HG03520 (cell line): ENCODE measurements around the gene SH3BP2.

Experiments used
- ATAC-seq: cut with Tn5 transposase; IDR thresholded peaks from one replicate; pipeline ENCODE4 v1.9.1; 2021; ENCODE audit warnings: mild to moderate bottlenecking, moderate library complexity; ENCODE audit not compliant: unreplicated experiment

The SH3BP2 gene

DNA sequence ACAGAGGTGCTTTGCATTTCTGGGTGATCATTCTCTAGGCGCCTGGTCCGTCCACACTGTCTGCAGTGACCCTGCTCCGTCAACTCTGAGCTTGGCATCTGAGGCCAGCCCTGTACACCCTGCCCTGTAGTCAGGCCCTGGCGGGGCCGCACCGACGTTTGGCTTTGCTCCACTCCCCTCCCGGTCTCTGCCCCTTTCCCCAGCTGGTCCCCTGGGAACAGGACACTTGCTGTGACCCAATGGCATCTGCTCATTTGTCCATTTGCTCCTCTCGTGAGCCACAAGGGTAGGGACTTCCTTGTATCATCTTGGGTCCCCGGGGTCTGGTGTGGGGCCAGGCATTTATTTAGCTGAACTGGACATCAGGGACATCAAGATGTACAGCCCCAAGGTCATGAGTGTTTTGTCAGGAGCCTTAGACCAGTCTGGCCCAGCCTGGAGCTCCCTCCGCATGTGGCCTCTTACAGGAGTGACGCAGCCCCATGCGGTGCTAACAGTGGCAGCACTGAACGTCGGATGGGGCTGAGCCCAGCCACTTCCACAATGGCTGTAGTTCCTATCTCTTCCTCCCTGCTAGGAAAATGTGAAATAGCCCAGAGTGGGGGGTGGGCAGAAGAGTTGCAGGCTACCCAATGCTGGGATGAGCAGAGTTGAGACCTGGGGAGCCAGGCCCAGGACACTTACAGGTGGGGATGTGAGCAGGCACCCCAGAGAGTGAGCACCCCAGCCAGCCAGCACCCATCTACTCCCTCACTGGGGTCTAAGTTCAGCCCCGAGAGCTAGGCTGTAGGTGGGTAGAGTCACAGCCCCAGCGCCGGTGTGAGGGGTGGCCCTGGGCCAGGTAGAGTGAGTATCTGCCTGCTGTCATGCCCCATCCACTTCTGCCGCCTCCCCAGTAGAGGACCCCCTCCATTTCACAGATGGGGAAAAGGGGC is 2.0 kb upstream of the SH3BP2 start:
- ATAC-seq: no peak

DNA sequence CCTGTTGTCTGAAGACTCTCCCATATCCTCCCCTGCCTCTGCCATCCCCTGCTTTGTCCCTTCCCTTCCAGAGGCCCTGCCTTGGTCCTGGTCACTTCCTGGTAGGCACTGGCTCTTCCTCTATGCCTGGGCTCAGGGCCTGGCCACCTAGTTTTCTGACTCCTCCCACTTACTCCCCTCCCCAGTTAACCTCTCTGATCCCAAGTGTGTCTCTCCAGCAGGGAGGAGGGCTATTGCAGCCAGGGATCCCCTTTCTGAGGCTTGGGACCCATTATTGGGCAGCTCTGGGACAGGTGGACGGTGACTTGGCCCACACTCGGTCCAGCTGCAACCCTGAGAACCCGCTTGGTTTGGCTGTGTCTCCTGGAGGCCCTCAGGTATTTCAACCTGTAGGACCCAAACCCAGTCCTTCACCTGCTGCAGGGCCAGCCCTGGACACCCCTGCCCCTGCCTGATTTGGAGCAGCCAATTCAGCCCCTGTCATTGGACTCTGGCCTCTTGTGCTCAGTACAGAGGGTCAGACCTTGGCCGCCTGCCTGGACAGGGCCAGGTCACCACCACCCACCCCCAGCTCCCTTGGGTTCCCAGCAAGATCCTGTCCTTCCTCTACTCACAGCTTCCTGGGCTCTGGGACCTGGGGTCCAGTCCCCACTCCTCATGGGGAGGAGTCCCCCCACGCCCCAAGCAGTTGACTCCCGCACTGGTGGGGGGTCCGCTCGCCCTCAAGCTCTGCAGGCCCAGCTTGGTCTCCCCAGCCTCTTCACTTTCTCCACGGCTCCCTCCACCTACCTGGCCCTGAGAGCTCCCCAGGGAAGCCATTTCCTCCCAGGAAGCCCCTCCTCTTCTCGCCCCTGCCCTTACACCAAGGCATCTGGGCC is 1.1 kb upstream of the SH3BP2 start:
- ATAC-seq: no peak

DNA sequence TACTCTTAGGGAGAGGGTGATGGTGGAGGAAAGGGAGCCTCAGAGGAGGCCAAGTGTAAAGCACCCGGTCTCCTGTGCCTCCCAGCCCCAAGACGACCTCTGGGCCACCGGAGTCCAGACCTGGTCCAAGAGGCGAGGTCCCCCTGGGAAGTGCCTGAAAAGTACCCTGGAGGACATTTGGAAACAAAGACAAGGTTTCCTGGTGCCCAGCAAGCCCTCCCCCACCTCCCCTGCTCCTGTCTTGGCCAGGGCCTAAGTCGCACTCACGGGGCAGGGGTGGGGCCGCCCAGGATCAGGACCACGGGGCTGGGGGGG is 532 bp upstream of the SH3BP2 start:
- no peak for ATAC-seq

DNA sequence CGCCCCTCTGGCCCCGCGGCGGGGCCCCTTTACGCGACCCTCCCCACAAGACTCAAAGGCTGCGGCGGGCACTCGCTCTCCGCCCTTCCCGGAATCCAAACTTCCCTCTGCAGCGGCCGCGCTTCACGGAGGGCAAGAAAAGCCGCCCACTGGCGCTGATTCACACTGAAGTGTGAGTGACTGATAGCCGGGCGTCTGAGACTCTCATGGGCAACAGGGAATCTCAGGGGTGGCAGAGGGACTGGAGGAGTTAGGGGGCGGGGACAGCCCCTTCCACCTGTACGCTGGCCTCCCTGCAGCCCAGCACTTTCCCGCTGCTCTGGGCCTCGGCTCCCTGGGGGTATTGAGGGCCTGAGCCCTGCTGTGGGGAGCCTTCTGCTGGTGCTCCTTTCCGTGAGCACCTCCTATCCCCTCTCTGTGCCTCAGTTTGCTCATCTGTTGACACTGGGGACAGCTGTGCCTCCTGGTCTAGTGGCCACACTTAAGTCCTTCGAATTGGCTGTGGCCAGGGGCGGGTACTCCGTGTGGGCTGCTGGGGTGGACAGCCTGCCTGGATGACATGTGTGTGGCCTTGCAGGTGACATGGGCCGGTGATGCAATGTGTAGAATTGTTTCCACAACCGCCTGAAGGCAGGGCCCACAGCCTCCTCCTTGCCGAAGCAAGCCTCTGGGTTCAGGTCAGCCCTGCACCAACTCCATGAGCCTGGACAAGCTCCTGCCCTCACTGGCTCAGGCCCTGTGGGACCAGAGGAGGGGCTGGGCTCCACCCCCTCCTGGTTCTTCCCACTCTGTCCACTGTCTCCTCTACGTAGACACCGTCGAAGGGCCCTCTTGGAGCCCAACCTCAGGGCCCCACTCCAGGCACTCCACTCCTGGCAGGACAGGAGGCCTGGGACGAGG is 951 bp downstream of the SH3BP2 start:
- ATAC-seq: no peak

DNA sequence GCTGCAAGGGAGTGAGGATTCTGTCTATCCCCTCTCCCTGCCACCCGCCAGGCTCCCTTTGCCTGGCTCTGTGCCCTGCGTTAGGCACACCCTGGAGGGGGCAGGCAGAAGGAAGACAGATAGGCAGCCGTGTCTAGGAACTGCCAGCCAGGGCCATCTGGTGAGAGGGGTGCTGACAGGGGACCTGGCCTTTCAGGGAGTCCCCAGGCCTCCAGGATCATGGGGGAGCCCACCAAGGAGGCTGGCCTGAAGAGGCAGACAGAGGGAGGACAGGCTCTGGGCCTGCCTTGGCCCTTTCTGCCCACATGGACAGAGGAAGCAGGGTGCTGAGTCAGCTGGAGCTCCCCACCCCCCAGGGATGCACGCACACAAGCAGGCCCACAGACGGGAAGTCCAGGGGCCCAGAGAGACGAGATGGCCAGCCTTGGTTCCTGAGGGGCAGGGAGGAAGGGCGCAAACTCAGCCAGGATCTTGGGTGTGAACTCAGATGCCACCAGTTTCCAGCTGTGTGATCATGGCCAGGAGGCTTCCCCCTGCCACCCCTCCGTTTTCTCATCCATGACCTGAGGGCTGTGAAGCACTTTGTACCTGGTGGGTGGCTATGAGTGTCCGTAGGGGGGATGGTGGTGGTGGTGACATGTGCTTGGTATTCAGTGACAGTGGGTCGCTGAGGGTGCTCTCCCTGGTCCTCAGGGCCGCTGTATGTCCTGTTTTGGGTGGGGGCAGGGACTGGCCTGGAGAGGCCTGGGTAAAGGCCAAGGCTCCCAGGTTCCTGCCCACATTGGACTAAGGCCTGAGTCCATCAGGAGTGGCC is 1.8 kb downstream of the SH3BP2 start:
- no peak for ATAC-seq

DNA sequence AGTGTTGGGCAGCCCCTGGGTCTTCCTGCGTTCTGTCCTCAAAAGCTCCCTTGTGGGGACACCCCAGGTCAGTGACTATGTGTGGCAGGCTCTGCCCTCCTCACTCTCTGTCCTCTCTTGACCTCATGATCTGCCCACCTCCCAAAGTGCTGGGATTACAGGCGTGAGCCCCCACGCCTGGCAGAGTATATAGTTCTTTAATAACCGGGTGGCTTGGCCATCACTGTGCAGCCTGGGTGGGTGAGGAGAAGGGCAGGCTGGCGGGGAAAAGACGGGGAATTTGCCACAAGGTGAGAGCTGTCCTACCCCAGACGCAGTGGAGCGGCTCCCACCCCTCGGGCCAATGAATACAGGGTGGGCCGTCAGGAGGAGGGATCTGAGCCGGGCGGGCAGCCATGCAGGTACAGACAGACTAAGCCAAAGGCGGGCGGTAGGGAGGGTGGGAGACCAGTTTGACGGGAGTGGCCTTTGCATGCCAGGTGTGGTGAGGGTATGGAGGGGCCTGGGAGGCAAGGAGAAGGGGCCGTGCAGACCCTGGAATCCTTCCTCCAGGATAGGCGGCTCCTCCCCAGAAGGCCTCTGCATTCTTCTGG is 2.5 kb downstream of the SH3BP2 start:
- no peak for ATAC-seq

DNA sequence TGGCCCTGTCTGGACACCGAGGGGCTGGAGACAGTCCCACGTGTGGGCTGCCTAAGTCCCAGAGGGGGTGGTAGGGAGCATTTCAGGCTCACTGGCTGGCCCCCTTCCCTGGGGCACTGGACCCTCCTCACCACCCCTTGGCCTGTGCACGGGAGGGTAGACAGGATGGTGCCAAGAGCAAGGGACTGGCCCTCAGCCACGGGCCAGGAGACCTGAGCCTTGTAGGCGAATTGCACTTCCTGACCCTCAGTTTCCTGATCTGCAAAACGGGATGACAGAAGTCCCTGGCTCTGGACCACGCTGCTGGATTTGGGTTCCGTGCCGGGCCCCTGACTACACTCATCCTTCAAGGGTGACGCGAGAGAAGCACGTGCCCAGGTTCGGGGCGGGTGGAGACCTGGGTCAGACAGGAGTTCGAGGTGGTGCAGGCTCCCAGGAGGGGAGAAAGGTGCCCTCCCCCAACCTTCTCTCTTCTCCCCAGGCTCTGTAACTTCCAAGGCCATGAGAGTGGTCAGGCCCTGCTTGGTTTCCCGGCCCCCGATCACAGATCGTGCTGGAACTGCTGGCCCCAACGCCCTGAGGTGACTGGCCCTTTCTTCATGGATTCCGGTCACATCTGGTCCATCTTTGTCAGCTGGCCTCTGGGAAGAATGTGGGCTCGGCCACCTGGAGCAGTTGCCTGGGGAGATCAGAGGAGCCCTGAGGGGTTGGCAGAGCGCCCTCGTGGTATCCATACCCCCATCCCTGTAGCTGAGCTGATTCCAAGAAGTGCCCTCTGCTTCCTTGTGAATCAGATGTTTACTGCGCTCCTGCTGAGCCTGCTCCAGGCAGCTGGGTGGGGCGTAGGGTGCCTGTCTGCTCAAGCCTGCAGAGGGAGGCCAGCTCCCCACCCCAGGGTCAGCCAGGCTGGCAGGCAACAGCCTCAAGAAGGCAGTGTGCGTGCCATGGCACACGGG is 3.3 kb downstream of the SH3BP2 start:
- ATAC-seq: no peak

DNA sequence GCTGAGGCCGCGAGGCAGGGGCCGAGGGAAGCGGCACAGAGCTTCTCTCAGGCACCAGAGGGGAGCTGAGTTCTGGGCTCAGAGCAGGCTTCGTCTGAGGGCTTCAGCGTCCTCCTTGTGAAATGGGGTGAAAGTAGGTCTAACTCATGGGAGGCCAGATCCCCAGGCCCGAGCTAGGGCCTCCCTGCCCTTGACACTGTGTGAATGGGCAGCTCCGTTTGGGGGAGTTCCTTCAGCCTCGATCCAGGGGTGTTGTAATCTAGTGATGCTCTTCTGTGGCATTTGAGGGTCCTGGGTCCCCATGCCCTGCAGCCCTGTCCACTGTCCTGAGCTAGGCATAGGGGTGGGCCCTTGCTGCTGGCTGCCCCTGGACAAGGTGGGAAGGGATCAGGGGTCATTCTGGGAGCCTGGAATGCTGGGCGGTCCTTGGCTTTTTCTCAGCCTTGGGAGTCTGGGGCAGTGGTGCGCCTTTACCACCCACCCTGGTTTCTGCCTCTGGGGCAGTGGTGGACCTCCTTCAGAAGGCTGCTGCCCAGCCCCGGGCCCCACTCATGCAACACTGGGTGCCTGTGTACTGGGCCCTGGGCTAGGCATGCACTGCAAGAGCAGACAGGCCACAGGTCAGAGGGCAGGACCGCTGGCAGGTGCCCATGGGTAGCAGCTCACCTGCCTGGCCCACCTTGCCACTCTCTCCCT is 4.1 kb downstream of the SH3BP2 start:
- no peak for ATAC-seq

DNA sequence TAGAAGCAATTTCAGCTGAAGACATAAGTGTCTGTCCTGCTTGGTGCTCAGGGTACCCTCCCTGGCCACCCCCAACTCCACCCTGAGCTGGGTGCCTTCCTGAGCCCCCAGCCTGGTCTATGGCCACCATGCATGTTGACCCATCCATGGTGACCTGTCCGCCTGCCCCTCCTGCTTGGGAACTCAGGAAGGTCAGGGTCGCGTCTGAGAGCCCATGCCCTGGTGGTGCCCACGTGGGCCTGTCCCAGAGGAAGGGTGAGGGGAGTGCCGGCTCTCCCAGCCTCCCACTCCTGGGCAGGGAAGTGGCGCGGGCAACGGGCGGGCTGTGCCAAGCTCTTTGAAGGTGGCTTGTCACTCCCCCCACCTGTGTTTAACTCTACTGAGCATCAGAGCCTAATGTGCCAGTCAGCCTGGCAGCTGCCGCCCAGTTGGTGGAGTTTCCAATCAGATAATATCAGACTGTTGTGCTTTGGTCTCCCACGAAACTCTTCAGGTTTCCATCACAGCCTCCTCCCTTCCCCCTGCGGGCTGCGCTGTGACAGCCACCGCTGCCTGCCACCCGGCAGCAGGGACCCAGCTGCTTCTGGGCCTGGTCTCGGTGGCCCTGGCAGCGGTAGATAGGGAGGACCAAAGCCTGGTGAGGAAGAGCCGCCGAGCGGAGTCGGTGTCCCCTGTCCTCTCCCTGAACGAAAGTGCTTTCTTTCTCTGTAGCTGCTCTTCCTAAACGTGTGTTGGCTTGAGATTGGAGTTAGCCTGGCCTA is 4.8 kb downstream of the SH3BP2 start:
- ATAC-seq: no peak

DNA sequence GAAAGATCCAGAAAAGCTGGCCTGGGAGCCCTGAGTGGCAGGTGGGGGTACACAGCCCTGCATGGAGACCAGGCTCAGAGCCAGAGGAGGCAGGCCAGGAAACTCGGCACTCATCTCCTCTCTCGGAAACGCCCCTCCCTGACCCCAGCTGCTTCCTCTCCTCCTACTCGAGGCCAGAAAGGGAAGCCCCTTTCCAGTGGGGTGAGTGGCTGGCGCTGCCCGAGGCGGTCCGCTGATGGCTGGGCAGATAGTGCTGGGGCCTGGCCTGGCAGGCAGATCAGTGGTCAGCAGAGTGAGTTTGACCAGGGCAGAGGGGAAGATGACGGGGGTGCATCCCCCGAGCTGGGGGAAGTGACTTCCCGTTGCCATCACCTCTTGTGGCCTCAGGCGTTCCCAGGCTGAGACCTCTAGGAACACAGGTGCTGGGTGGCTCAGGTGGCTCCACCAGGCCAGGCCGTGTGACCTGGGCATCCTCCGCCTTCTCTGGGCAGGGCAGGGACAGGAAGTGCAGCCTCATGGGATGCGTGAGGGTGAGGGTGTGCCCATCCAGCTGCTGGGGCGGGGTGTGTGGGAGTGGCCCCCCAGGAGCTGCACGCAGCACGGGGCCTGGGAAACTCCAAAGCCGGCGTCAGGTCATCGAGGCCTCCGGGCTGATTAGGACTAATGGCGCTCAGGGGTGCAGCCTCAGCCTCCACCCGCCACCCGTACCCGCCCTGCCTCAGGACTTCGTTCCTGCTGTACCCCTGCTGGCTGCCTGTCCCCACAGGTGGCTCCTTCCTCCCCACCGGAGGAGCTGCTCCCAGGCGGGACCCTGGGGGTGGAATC is 5.7 kb downstream of the SH3BP2 start:
- ATAC-seq: no peak

DNA sequence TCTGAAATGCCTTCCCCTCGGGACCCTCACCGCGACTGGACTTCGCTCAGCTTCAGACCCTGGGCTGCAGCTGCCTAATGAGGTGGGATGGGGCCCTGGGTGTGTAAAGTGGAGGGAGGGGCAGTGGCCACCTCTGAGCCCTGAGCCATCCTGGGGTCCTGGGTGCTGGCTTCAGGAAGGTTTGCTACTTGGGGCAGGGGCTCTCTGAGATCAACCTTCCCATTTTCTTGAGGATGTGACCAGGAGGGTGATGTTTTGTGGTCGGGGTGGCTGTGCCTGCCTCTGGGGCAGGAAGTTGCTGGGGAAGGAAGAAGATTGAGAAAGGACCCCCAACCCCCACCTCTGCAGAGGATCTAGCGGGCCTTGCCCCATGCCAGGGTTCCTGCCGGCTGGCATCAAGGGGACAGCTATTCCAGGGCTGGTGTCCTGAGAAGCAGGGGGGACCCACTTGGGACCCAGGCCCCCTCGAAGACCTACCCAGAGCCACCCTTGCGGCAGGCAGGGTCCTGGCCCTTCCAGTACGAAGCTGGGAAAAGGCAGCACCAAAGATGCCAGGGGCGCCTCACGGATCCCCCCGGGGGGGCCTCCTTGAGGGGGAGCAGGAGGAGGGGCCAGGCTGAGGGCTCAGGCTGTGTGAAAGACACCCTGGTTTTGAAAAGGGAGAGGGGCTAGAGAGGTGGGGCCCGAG is 6.5 kb downstream of the SH3BP2 start:
- no peak for ATAC-seq

DNA sequence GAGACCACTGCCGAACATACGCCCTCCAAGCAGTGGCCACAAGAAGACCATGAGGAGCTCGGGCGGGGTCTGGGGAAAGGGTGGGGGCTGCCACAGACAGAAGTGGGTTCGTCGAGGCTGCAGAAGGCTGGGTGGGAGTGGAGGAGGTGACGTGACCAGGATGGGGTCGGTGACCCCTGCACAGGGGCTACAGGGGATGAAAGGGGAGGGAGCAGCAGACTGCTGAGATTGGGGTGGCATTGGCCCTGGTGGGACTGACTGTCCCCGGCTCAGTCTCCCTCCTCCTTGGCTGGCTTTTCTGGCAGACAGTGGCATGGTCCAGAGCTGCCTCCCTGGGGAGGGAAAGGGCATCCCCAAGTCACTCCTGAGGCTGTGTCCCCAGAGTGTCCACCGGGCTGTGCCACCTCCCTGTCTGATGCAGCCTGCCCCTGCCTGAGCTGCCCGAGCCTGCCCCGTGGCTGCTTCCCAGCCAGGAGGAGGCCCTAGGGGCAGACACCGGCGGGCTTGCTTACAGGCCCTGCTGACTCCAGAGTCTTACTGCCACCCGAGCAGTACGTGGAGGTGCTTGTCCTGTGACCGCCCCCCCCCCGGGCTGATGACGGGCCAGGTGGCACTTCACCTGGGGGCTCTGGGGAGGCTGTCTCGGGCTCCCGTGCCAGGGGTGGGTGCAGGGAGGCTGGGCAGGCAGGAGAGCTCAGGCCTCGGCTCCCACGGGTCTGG is 7.2 kb downstream of the SH3BP2 start:
- ATAC-seq: no peak

DNA sequence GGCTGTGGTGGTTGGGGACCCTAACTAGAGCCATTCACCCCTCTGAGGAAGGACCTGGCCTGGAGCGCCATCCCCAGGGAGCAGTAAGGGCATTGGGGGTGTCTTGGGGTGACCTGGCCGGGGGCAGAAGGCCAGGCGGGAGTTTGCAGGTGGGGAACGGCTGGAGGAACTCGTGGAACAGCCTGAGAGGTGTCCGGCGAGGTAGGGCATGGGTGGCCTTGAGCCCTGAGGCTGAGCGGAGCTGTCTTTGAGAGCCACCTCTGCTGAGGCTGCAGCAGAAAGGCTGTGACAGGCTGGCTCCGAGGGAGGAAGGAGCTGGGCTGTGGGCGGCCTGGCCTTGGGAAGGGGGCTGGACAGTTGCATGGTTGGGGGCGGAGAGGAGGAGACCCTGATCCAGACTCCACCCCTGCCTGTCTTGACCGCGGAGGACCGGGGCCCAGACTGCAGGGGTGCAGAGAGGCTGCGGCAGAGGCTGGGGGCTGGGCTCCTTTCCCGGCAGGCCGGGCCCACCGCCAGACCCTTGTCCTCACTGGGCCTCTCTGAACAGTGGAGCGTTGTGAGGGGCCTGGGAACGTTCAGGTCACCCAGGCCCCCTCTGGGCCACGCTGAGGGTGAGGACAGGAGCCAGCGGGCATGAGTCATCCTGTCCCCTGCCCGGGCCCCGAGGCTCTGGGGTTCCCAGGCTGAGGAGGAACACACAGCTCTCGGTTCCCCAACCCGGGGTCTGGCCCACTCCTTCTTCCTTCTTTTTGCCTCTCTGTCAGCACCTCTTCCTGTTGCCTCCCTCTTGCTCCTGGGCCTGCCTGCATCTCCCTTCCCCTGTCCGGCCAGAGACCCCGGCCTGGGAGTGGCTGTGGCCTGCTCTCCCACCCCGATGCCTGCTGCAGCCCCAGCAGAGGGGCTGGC is 8.1 kb downstream of the SH3BP2 start:
- ATAC-seq: no peak
